Right cardiac atrium (tissue), 5 donors: ENCODE measurements around the gene UBE2L5. TPM values are rescaled to one million over a fixed set of nuclear protein-coding genes. Genes with fewer than 3 reads are reported as not detected.
"Not testable (repeated sequence)": the region's sequence is repeated elsewhere in the genome, so short reads cannot be mapped to it uniquely, and the experiment has no call there.

ENCODE experiments used
- ATAC-seq, 2 donors: fragments of 200-7000 bp; cut with Tn5 transposase; one replicate each; pipeline versions ENCODE4 v1.8.0 to v1.9.1; 2020; ENCODE audit warnings: moderate library complexity in 2 of 2, mild to moderate bottlenecking in 1 of 2
- DNase-seq, 3 donors: peaks; one replicate each; pipeline ENCODE4 v3.0.0-alpha.2; 2020
- H3K27ac ChIP-seq: one replicate; pipeline ENCODE4 v1.5.1; 2013; ENCODE audit warnings: mild to moderate bottlenecking, low read length, control low read depth, moderate library complexity
- H3K27me3 ChIP-seq: one replicate; pipeline ENCODE4 v1.6.1; 2013; ENCODE audit not compliant: control insufficient read depth, insufficient read depth
- H3K4me1 ChIP-seq: one replicate; pipeline ENCODE4 v1.6.1; 2013; ENCODE audit warnings: low read length; ENCODE audit not compliant: control insufficient read depth, insufficient read depth
- H3K4me3 ChIP-seq: one replicate; pipeline ENCODE4 v1.5.1; 2013; ENCODE audit warnings: low read length, control low read depth
- H3K9me3 ChIP-seq: one replicate; pipeline ENCODE4 v1.6.1; 2013; ENCODE audit warnings: low read length; ENCODE audit not compliant: control insufficient read depth
- WGBS: extraction: QIAGEN DNeasy Blood & Tissue Kit; methylation state at CpG from one replicate; pipeline ENCODE4 v1.1.7; 2013; 5-methylcytosine and 5-hydroxymethylcytosine counted together
- intact Hi-C, 4 donors: fragments of 100-400 bp; cut with DNase I; formaldehyde crosslinking; loops; one replicate each; pipeline versions ENCODE4 v1.11.0 to v1.14.0; 2022 to 2023
- polyA plus RNA-seq: library from polyadenylated mRNA; stranded (reverse); fragments of 200-250 nt; gene quantifications from one replicate; pipeline ENCODE4 v1.2.3, GENCODE V29; 2013
- total RNA-seq, 4 donors: library from RNA; stranded (reverse); fragmentation: NEBNext Ultra II Directional; extraction: Animal tissue kit (Norgen Biotek cat#: 25700); gene quantifications; one replicate each; pipeline ENCODE4 v1.2.1, GENCODE V29; 2021
- donor health status: healthy with polysubstance abuse.
- donor health status: DM: no; HTN: yes; CAD: no.
- donor health status: DM: no; HTN: no; CAD: no.
- donor health status: DM: no; HTN: yes; CAD: no; lungs with severe emphysema.
- donor health status: DM: yes; HTN: yes; CAD: no.

The UBE2L5 gene
- total and polyA plus RNA-seq, 5 donors, result not detected

DNA sequence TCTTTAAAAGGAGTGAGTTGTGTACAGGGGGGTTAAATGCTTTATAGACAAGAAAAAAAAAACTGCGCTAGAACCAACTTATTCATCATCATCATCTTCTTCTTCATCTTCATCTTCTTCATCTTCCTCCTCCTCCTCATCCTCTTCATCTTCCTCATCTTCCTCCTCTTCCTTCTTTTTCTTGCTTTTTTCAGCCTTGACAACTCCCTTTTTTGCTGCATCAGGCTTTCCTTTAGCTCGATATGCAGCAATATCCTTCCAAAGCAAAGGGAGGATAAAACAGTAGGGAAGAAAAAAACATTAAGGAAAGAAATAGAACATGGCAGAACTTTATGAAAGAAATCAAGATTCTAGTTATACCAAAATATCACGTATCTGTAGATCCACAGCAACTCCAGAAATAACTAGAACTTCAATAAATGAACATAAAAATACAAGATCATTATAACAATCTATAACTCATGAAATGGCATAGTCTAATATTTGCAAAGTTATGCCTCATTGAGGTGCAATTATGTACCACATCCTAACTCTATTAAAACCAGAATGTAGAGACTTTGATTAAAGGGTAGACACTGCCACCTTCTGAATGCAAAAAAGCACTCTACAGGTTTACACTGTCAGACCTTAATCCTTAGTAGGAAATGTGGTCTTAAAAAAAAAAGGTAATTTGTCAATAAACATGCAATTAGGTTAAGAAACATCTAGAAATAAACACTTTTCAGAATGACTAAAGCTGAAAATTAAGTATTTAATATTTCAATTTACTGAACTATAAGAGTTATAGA, 39.2 kb downstream of the UBE2L5 start:
- not testable (repeated sequence) for DNase-seq, ATAC-seq, H3K9me3 ChIP-seq, H3K4me3 ChIP-seq, H3K27ac ChIP-seq, H3K27me3 ChIP-seq, H3K4me1 ChIP-seq
- WGBS, result 81% methylated on average over 3 of the region's 3 CpGs
- intact Hi-C loops, result loop anchor here in 2 of 4 donors (5.0 to 10.0 kb wide), 3 partner anchors 57 to 329 kb away; partner anchors contain the start of gene USPL1 (in 2 of the 2)

DNA sequence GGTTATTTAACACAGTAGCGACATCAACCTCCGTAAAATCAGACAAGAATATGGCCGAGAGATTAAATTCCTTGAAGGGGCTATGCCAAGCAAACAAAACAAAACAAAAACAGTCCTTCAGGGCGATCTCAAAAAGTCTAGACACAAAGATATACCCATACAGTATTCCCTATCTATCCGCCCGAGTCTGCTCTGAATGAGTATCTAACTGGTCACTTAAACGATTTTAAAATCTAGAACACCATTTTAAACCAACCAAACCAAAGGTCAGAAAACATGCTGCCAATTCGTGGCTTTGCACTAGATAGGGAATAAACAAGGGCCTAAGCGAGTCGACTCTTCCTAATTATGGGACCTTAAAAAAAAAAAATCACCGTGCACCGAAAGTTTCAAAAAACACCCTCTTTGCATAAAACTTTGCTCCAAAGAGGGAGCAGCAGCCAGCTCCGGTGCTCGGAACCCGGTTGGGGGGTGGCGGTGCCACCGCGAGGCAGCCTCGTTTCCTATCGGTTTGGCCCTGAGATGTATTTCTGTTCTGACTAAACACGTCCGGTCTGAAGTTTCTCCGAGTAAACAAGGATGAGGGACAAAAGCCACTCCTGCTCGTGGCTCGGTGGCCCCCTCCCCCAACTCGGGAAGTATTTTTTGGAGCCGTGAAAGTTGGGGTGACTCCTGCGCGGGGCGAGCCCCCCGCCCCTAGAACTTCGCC, 41.6 kb downstream of the UBE2L5 start:
- peak; percentile 3 to 43 for ATAC-seq
- H3K27ac ChIP-seq, result peak overlapping the region; percentile 76
- under 1% methylated on average over 32 of the region's 32 CpGs for WGBS
- no peaks in the 10 kb centered on the region for H3K27me3 ChIP-seq
- H3K9me3 ChIP-seq, result no peaks in the 10 kb centered on the region
- peak; percentile 61 to 84 (median 80) for DNase-seq
- H3K4me1 ChIP-seq, result no peaks in the 10 kb centered on the region
- intact Hi-C loops, result loop anchor here in 2 of 4 donors (5.0 to 10.0 kb wide), 3 partner anchors 59 to 332 kb away; partner anchors contain the start of gene USPL1 (in 2 of the 2)
- H3K4me3 ChIP-seq, result peak overlapping the region; percentile 99

DNA sequence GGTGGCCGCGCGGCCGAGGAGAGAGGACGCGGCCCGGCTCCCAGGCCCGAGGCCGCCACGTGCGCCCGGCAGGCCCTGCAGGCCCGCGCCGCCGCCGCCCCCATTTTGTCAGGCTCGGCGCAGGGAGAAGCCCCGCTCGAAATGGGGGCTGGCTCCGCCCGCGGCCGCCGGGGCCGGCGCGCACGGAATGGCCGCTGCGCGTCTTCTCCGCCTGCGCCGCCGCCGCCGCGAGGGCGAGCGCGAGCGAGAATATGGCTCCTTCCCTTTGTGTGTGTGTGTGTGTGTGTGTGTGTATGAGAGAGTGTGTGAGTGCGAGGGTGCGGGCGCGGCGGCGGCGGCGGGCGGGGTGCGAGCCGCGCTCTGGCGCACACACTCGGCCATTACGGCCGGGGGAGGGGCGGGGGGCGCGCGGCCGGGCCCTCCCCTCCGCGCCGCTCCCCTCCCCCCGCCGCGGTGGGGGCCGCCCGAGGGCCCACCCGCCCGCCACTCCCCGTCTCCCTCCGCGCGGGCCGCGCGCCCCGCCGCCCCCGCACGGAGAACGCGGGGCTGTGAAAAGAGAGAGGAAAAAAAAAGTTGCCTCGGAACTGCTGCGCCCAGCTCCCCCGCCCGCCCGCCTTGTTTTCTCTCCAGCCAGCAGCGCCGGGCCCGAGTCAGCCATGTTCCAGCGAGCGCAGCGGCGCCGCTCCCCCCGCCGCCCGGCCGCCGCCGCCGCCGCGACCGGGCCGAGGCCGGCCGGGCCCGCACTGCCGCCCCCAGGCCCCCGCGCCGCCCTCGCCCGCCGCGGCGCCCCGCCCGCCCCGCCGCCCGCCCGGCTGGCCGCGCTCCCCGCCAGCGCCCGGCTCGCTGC, 42.4 kb downstream of the UBE2L5 start:
- intact Hi-C loops, result loop anchor here in 2 of 4 donors (5.0 to 10.0 kb wide), 3 partner anchors 60 to 332 kb away; partner anchors contain the start of gene USPL1 (in 2 of the 2)
- no peaks in the 10 kb centered on the region for H3K9me3 ChIP-seq
- no peaks in the 10 kb centered on the region for H3K27me3 ChIP-seq
- peak; percentile 72 to 77 for ATAC-seq
- peak; percentile 79 to 92 (median 91) for DNase-seq
- H3K4me1 ChIP-seq, result no peaks in the 10 kb centered on the region
- peak overlapping the region; percentile 99 for H3K27ac ChIP-seq
- H3K4me3 ChIP-seq, result peak overlapping the region; percentile 99
- under 1% methylated on average over 90 of the region's 136 CpGs for WGBS

DNA sequence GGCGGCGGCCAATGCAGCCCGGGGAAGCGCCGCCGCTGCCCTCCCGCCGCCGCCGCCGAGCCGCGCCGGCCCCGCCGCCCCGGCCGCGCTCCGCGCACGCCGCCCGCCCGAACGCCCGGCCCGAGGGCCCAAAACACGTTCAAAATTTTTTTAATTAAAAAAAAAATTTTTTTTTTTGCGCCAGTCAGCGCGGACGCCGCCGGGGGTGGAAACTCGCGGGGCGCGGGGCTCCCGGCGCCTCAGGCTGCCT, 43.0 kb downstream of the UBE2L5 start:
- H3K27ac ChIP-seq, result peak overlapping the region; percentile 99
- H3K9me3 ChIP-seq, result no peaks in the 10 kb centered on the region
- intact Hi-C loops, result loop anchor here in 2 of 4 donors (10.0 kb wide), 2 partner anchors 60 to 150 kb away; partner anchors contain the start of gene USPL1 (in 2 of the 2)
- ATAC-seq (no peak), DNase-seq (no peak)
- WGBS, result under 1% methylated on average over 41 of the region's 41 CpGs
- peak overlapping the region; percentile 99 for H3K4me3 ChIP-seq
- H3K27me3 ChIP-seq, result no peaks in the 10 kb centered on the region
- no peaks in the 10 kb centered on the region for H3K4me1 ChIP-seq

GRCh38 chr13:30465593-30466357, 43.5 kb downstream of the UBE2L5 start, which contains the start of gene HMGB1:
Gene HMGB1, minus strand, starts transcription at chr13:30465936. Its CDS starts 2,256 bp downstream, at chr13:30463680.
- Histone ChIP-seq H3K27ac (peak within 1 kb of the TSS; percentile 99), H3K4me3 (peak within 1 kb of the TSS; percentile 99), H3K27me3 (no peaks in the 10 kb centered on the region), H3K9me3 (no peaks in the 10 kb centered on the region), H3K4me1 (no peaks in the 10 kb centered on the region)
- intact Hi-C loops, result loop anchor here in 2 of 4 donors (10.0 kb wide), 2 partner anchors 61 to 149 kb away; partner anchors contain the start of gene USPL1 (in 2 of the 2)
- under 1% methylated on average over 57 of the region's 57 CpGs for WGBS
- DNase-seq, result peak; percentile 98 to 99 (median 98)
- peak; percentile 98 to 99 for ATAC-seq

DNA sequence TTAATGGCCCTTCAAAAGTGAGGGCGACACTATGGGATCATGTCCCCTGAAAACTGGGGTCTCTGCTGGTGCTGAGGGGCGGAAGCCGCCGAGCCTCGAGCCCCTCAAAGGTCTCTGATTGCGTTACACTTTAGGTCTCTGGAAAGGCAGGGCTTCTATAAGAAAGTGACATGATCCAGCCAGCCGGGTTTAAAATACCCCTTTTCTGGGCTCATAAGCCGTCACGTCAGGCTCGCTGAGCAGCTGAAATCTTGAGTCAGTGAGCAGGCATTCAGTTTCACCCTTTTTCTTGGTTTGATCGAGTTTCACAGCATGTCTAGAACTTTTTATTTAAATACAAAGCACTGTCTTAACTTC, 44.0 kb downstream of the UBE2L5 start:
- no peak overlapping the region for H3K4me3 ChIP-seq
- no peaks in the 10 kb centered on the region for H3K27me3 ChIP-seq
- H3K4me1 ChIP-seq, result no peaks in the 10 kb centered on the region
- no peak overlapping the region for H3K27ac ChIP-seq
- DNase-seq, result no peak
- 5% methylated on average over 11 of the region's 11 CpGs for WGBS
- H3K9me3 ChIP-seq, result no peaks in the 10 kb centered on the region
- intact Hi-C loops, result loop anchor here in 2 of 4 donors (10.0 kb wide), 2 partner anchors 62 to 148 kb away; partner anchors contain the start of gene USPL1 (in 2 of the 2)
- no peak for ATAC-seq

- DNase-seq (no peak), ATAC-seq (no peak)
- no peak overlapping the region for H3K4me3 ChIP-seq
- 40% methylated on average over 4 of the region's 4 CpGs for WGBS
- no peaks in the 10 kb centered on the region for H3K9me3 ChIP-seq
- no peak overlapping the region for H3K27ac ChIP-seq
- H3K4me1 ChIP-seq, result no peaks in the 10 kb centered on the region
- H3K27me3 ChIP-seq, result no peaks in the 10 kb centered on the region
- intact Hi-C loops, result loop anchor here in 2 of 4 donors (10.0 kb wide), 2 partner anchors 62 to 148 kb away; partner anchors contain the start of gene USPL1 (in 2 of the 2)
Observed at GRCh38 chr13:30466841-30467252, 44.6 kb downstream of the UBE2L5 start.

DNA sequence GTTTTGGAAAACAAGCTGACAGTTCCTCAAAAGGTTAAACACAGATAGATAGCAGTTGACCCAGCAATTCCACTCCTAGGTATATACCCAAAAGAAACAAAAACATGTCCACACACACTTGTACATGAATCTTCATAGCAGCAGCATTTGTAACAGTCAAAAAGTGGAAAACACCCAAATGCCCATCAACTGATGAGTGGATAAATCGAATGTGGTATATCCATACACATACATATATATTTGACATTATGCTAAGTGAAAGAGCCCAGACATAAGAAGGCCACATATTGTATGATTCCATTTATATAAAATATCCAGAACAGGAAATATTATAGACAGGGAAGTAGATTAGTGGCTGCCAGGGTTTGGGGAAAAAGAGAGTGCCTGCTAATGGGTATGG, 51.4 kb downstream of the UBE2L5 start:
- H3K27me3 ChIP-seq, result no peaks in the 10 kb centered on the region
- H3K27ac ChIP-seq, result no peak overlapping the region
- no peak for DNase-seq
- ATAC-seq, result no peak
- 92% methylated on average over 1 of the region's 1 CpG for WGBS
- no peaks in the 10 kb centered on the region for H3K4me1 ChIP-seq
- no peak overlapping the region for H3K4me3 ChIP-seq
- no peaks in the 10 kb centered on the region for H3K9me3 ChIP-seq
- intact Hi-C loops, result no loop called here

DNA sequence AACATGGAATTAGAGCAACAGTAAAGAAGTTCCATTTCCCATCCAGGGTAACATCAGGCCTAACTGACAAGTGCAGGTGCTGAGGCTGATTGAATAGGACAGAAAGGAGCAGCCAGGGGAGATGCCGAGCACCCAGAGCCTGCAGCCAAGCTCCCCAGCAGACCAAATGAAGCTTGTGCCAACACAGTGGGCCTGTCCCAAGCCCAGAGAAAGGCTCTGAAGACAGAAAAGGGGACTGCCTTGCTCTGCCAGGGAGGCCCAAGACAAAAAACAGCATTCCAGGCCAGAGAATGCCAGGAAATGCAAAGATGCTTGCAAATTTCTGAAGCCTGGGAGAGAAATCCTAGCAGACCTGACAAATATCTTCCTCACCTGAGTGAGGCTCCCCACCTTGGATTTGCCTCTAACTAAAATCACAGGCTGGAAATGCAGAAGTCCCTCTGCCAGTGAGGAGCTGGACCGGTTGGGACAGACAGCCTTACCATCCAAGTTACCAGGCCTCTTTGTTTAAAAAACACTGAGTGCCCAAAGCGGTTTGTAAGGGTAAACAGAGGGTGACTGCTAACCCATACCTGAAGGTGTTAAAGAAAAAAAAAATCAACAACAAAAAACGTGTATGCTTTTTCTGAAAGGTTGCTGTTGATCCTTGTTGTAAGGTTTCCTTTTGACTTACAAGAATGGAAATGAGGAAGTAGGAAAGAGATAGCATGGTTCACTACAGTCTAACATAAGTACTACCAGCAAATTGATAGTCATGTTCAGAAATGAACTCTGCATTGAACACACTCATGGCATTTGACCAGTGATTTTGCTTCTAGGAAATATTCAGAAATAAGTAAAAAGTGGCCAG, 55.3 kb downstream of the UBE2L5 start:
- Histone ChIP-seq H3K9me3 (no peaks in the 10 kb centered on the region), H3K27me3 (no peaks in the 10 kb centered on the region), H3K4me1 (no peaks in the 10 kb centered on the region), H3K4me3 (no peak overlapping the region), H3K27ac (no peak overlapping the region)
- intact Hi-C loops, result no loop called here
- 72% methylated on average over 4 of the region's 4 CpGs for WGBS
- DNase-seq (no peak), ATAC-seq (no peak)
